ENCODE results near the gene SOX2. TPM values are rescaled to one million over a fixed set of nuclear protein-coding genes. Genes with fewer than 3 reads are reported as not detected.

Gene SOX2
- total and polyA plus RNA-seq, 2 experiments from 2014 or later, result not detected

- no peaks in the 10 kb centered on the region for H3K9me3 ChIP-seq (ENCODE audit: low read depth)
- 34 to 38% methylated on average over 5 of the region's 5 CpGs for WGBS, 2 experiments (ENCODE audit: low coverage in 1 of 2, low lambda C conversion rate in 2 of 2, missing lambda C conversion rate in 2 of 2)
- no peak overlapping the region for H3K4me2 ChIP-seq (ENCODE audit: unreplicated experiment)
- H3K4me3 ChIP-seq, result no peak overlapping the region
- H3K36me3 ChIP-seq (ENCODE audit: low read depth), result no peaks in the 10 kb centered on the region
- no peaks in the 10 kb centered on the region for H3F3A ChIP-seq (ENCODE audit: insufficient read depth)
- DNase-seq, result no peak
- peaks cover 57% of the 10 kb centered on the region for H3K27me3 ChIP-seq (replicated peaks; ENCODE audit: insufficient read depth)
- no peak overlapping the region for H3K27ac ChIP-seq
- no peak overlapping the region for H3K9ac ChIP-seq
- no peaks in the 10 kb centered on the region for H3K9me2 ChIP-seq (ENCODE audit: insufficient read depth)
- H3K79me2 ChIP-seq (ENCODE audit: insufficient read depth), result no peaks in the 10 kb centered on the region
- TF ChIP-seq EZH2phosphoT487 (IDR thresholded peaks at IDR 0.05; ENCODE audit: insufficient read depth, low read depth) (no peak), EZH2 (IDR thresholded peaks at IDR 0.05; ENCODE audit: insufficient read depth, poor library complexity, severe bottlenecking) (no peak)
- H2AFZ ChIP-seq, result no peak overlapping the region
- in situ Hi-C loops (cut with MboI), result no loop called here
- no peaks in the 10 kb centered on the region for H4K20me1 ChIP-seq (ENCODE audit: insufficient read depth)
- H3K4me1 ChIP-seq (ENCODE audit: insufficient read depth), result no peaks in the 10 kb centered on the region; the same call in 1 of the 2 replicates
Observed at GRCh38 chr3:181698263-181698954, 13.3 kb upstream of the SOX2 start.

GRCh38 chr3:181699171-181699903 lies 12.4 kb upstream of the SOX2 start:
- Histone ChIP-seq H4K20me1 (ENCODE audit: insufficient read depth) (no peaks in the 10 kb centered on the region), H3F3A (ENCODE audit: insufficient read depth) (no peaks in the 10 kb centered on the region), H3K9me3 (ENCODE audit: low read depth) (no peaks in the 10 kb centered on the region), H3K4me3 (no peak overlapping the region), H3K36me3 (ENCODE audit: low read depth) (no peaks in the 10 kb centered on the region), H3K9ac (no peak overlapping the region), H3K4me1 (ENCODE audit: insufficient read depth) (no peaks in the 10 kb centered on the region; the same call in 1 of the 2 replicates), H3K27ac (no peak overlapping the region), H3K27me3 (replicated peaks; ENCODE audit: insufficient read depth) (peaks cover 62% of the 10 kb centered on the region), H2AFZ (no peak overlapping the region), H3K79me2 (ENCODE audit: insufficient read depth) (no peaks in the 10 kb centered on the region), H3K9me2 (ENCODE audit: insufficient read depth) (no peaks in the 10 kb centered on the region), H3K4me2 (ENCODE audit: unreplicated experiment) (no peak overlapping the region)
- WGBS, 2 experiments (ENCODE audit: low coverage in 1 of 2, low lambda C conversion rate in 2 of 2, missing lambda C conversion rate in 2 of 2), result 22 to 24% methylated on average over 13 to 14 of the region's 14 CpGs
- TF ChIP-seq EZH2 (IDR thresholded peaks at IDR 0.05; ENCODE audit: insufficient read depth, poor library complexity, severe bottlenecking) (no peak), EZH2phosphoT487 (IDR thresholded peaks at IDR 0.05; ENCODE audit: insufficient read depth, low read depth) (no peak)
- in situ Hi-C loops (cut with MboI), result no loop called here
- no peak for DNase-seq

GRCh38 chr3:181700168-181701087 lies 11.3 kb upstream of the SOX2 start:
- Histone ChIP-seq H3K4me3 (peak overlapping the region; percentile 55), H3K9me3 (ENCODE audit: low read depth) (no peaks in the 10 kb centered on the region), H3F3A (ENCODE audit: insufficient read depth) (no peaks in the 10 kb centered on the region), H3K9ac (no peak overlapping the region), H3K79me2 (ENCODE audit: insufficient read depth) (no peaks in the 10 kb centered on the region), H3K4me1 (ENCODE audit: insufficient read depth) (no peaks in the 10 kb centered on the region; the same call in 1 of the 2 replicates), H2AFZ (peak overlapping the region; percentile 70), H3K4me2 (ENCODE audit: unreplicated experiment) (peak overlapping the region; percentile 81), H3K27ac (no peak overlapping the region), H3K9me2 (ENCODE audit: insufficient read depth) (no peaks in the 10 kb centered on the region), H3K27me3 (replicated peaks; ENCODE audit: insufficient read depth) (peaks cover 70% of the 10 kb centered on the region), H4K20me1 (ENCODE audit: insufficient read depth) (no peaks in the 10 kb centered on the region), H3K36me3 (ENCODE audit: low read depth) (no peaks in the 10 kb centered on the region)
- TF ChIP-seq EZH2 (IDR thresholded peaks at IDR 0.05; ENCODE audit: insufficient read depth, poor library complexity, severe bottlenecking), result no peak
- TF ChIP-seq EZH2phosphoT487 (IDR thresholded peaks at IDR 0.05; ENCODE audit: insufficient read depth, low read depth), result no peak
- WGBS, 2 experiments (ENCODE audit: low coverage in 1 of 2, low lambda C conversion rate in 2 of 2, missing lambda C conversion rate in 2 of 2), result 10 to 12% methylated on average over 17 of the region's 17 CpGs
- peak; percentile 78 for DNase-seq
- in situ Hi-C loops (cut with MboI), result loop anchor here (10.0 kb wide), 1 partner anchor 984 kb away; no protein-coding TSS in a partner anchor

- Histone ChIP-seq H3K27ac (no peak overlapping the region), H3F3A (ENCODE audit: insufficient read depth) (no peaks in the 10 kb centered on the region), H3K27me3 (replicated peaks; ENCODE audit: insufficient read depth) (peaks cover 70% of the 10 kb centered on the region), H3K9me3 (ENCODE audit: low read depth) (no peaks in the 10 kb centered on the region), H3K4me2 (ENCODE audit: unreplicated experiment) (no peak overlapping the region), H3K36me3 (ENCODE audit: low read depth) (no peaks in the 10 kb centered on the region), H3K9me2 (ENCODE audit: insufficient read depth) (no peaks in the 10 kb centered on the region), H3K4me3 (no peak overlapping the region), H3K79me2 (ENCODE audit: insufficient read depth) (no peaks in the 10 kb centered on the region), H3K4me1 (ENCODE audit: insufficient read depth) (no peaks in the 10 kb centered on the region; the same call in 1 of the 2 replicates), H3K9ac (no peak overlapping the region), H4K20me1 (ENCODE audit: insufficient read depth) (no peaks in the 10 kb centered on the region), H2AFZ (no peak overlapping the region)
- in situ Hi-C loops (cut with MboI), result loop anchor here (10.0 kb wide), 1 partner anchor 984 kb away; no protein-coding TSS in a partner anchor
- 3 to 8% methylated on average over 5 of the region's 5 CpGs for WGBS, 2 experiments (ENCODE audit: low coverage in 1 of 2, low lambda C conversion rate in 2 of 2, missing lambda C conversion rate in 2 of 2)
- DNase-seq, result no peak
- TF ChIP-seq EZH2 (IDR thresholded peaks at IDR 0.05; ENCODE audit: insufficient read depth, poor library complexity, severe bottlenecking), result no peak
- TF ChIP-seq EZH2phosphoT487 (IDR thresholded peaks at IDR 0.05; ENCODE audit: insufficient read depth, low read depth), result no peak
Observed at GRCh38 chr3:181701096-181701495, 10.6 kb upstream of the SOX2 start.

All from GM23248 (cell line).